ENCODE results near the gene SLC12A8. TPM values are rescaled to one million over a fixed set of nuclear protein-coding genes. Genes with fewer than 3 reads are reported as not detected.

The SLC12A8 gene
- total and polyA plus RNA-seq, 2 experiments from 2014 or later: 6.9 to 15.9 TPM

GRCh38 chr3:125078951-125079674, 133.4 kb downstream of the SLC12A8 start:
- DNase-seq (ENCODE audit: low spot score) (no peak), ATAC-seq (no peak)
- Histone ChIP-seq H3K9me2 (ENCODE audit: insufficient read depth) (peaks cover 12% of the 10 kb centered on the region), H2AFZ (no peak overlapping the region), H3K79me2 (replicated peaks; ENCODE audit: insufficient read depth) (no peaks in the 10 kb centered on the region), H3K36me3 (ENCODE audit: insufficient read depth) (no peaks in the 10 kb centered on the region), H3K27ac (ENCODE audit: low read depth) (no peak overlapping the region), H3F3A (replicated peaks; ENCODE audit: low read depth) (no peaks in the 10 kb centered on the region), H3K27me3 (ENCODE audit: insufficient read depth) (no peaks in the 10 kb centered on the region), H3K4me1 (ENCODE audit: insufficient read depth) (no peaks in the 10 kb centered on the region), H4K20me1 (replicated peaks; ENCODE audit: insufficient read depth) (no peaks in the 10 kb centered on the region), H3K4me3 (no peak overlapping the region), H3K4me2 (no peak overlapping the region)
- Mint-ChIP-seq H3K36me3 (ENCODE audit: low read depth) (peaks cover 6% of the 10 kb centered on the region; the same call in 2 of the 3 replicates), H3K4me1 (peaks cover 23% of the 10 kb centered on the region), H3K4me3 (no peak overlapping the region), H3K27ac (no peak overlapping the region), H3K27me3 (ENCODE audit: insufficient read depth, low read depth, poor library complexity) (peaks cover 15% of the 10 kb centered on the region), H3K9me3 (no peaks in the 10 kb centered on the region)
- TF ChIP-seq CTCF (conservative IDR thresholded peaks at IDR 0.05; ENCODE audit: low read depth in 2 of 2): no peak
- TF ChIP-seq ZNF462 (CRISPR knock-in tag; IDR thresholded peaks at IDR 0.05): no peak
- no peak for TF ChIP-seq ZNF331 (CRISPR knock-in tag; IDR thresholded peaks at IDR 0.05; ENCODE audit: low read depth)
- no peak for TF ChIP-seq STAT1 (IDR thresholded peaks at IDR 0.05; ENCODE audit: unreplicated experiment)
- TF ChIP-seq ZNF114 (CRISPR knock-in tag; IDR thresholded peaks at IDR 0.05): no peak
- TF ChIP-seq EZH2 (IDR thresholded peaks at IDR 0.05; ENCODE audit: low read depth, unreplicated experiment): no peak
- no peak for TF ChIP-seq NANOG (IDR thresholded peaks at IDR 0.05; ENCODE audit: borderline replicate concordance)
- no peak for TF ChIP-seq CREB1 (CRISPR knock-in tag; IDR thresholded peaks at IDR 0.05; ENCODE audit: low read depth)
- TF ChIP-seq, protein P1, sequence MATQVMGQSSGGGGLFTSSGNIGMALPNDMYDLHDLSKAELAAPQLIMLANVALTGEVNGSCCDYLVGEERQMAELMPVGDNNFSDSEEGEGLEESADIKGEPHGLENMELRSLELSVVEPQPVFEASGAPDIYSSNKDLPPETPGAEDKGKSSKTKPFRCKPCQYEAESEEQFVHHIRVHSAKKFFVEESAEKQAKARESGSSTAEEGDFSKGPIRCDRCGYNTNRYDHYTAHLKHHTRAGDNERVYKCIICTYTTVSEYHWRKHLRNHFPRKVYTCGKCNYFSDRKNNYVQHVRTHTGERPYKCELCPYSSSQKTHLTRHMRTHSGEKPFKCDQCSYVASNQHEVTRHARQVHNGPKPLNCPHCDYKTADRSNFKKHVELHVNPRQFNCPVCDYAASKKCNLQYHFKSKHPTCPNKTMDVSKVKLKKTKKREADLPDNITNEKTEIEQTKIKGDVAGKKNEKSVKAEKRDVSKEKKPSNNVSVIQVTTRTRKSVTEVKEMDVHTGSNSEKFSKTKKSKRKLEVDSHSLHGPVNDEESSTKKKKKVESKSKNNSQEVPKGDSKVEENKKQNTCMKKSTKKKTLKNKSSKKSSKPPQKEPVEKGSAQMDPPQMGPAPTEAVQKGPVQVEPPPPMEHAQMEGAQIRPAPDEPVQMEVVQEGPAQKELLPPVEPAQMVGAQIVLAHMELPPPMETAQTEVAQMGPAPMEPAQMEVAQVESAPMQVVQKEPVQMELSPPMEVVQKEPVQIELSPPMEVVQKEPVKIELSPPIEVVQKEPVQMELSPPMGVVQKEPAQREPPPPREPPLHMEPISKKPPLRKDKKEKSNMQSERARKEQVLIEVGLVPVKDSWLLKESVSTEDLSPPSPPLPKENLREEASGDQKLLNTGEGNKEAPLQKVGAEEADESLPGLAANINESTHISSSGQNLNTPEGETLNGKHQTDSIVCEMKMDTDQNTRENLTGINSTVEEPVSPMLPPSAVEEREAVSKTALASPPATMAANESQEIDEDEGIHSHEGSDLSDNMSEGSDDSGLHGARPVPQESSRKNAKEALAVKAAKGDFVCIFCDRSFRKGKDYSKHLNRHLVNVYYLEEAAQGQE (IDR thresholded peaks at IDR 0.05; ENCODE audit: unreplicated experiment): no peak
- TF ChIP-seq EZH2phosphoT487 (IDR thresholded peaks at IDR 0.05; ENCODE audit: unreplicated experiment): no peak
- no peak for TF ChIP-seq JUNB (IDR thresholded peaks at IDR 0.05; ENCODE audit: unreplicated experiment)
- no peak for TF ChIP-seq ETS1 (IDR thresholded peaks at IDR 0.05)
- no peak for TF ChIP-seq POLR2AphosphoS5 (IDR thresholded peaks at IDR 0.05; ENCODE audit: low read depth)
